Kasumi-1 (cell line): Measurements from ENCODE around the gene OXTR.

ENCODE experiments used
- DNase-seq, 2 experiments: peaks; one replicate each; lab custom pipeline; 2025; lab: John Stamatoyannopoulos, UW

OXTR gene

DNA sequence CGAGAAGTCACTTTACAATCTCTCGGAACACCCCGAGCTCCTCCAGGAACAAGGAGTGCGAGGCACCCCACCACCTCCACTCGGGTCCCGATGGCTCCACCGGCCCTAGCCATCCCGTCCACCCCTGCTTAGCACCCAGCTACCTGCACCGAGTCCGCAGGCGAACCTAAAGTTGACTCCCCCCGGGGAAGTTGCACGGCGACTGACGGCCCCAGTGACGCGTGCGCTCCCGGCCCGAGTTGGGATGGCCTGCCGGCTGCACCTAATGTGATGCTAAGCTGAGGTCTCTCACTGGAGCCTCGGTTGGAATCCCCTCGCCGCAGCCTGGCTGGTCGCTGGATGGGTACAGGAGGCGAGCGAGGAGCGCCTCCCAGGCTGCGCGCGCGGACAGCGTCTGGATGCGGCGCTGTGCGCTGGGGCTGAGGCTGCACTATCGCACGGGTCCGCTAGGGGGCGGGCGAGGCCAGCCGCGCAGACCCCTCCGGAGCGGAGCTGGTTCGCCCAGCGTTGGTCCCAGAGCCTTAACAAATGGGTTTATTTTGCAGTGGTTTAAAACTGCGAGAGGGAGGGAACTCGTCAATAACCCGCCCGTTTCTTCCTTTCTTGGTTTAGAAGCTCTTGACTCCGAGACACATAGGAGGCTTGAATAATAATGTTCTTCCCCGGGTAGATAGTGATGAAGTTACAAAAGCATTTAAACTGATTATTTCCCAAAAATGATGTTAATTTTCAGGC lies at the start of gene OXTR:
TSS of gene OXTR (minus strand) at position 526 of the 735 bp plus-strand sequence. CDS start 1,426 bp downstream, outside the sequence.
- peak; percentile 37 to 47 for DNase-seq

DNA sequence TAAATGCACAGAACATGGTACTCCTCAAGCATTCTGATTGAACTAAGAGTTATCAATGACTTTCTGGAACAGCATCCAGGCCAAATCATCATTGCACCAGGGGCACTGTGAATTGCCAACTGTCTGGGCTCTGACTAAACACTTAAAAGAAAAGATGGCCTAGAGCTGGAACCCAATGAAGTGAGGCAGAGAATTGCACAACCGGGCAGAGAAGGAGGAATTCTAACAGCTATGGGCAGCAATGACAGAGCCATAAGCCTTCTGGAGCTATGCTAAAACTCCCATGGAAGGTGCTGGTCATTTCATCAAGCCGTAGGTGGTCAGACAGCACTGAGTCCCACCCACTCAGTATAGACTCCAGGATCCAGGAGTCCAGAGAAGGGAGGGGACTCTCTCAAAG lies 48.1 kb upstream of the OXTR start:
- DNase-seq: no peak

DNA sequence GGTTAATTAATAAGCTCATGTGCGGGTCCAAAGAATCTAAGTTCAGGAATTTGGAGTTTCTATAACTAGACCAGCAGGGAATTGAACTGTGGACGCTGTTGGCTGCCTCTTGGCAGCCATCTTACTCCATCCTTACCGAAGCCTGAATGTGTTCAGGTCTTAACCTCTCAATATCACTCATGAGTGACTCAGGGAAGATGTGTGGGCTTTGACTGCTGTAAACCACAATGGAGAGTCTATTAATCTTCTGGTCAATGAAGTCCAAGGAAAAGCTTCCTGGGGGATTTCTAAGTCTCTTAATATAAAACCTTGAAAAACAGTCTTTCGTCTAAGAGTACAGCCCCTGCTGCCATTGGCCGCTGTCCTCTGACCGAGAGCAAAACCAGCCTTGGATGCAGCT lies 46.7 kb upstream of the OXTR start:
- DNase-seq: no peak

DNA sequence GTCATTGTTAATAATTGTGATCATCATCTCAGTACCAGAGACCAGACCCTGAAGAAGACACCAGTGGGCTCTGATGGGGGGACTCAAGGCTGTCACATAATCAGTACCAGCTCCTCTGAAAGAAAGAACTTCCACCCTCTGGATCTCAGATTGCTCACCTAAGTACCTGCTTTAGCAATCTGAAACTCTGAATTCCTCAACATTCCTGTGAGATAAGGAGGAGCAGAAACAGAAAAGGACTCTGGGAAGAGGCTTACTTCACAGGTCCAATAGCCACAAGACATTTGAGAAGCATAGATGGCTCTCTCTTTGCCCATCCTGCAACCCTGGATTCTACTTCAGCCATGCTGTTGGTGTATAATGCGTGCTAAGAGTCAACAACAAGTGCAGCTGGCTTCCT lies 44.0 kb upstream of the OXTR start:
- no peak for DNase-seq

DNA sequence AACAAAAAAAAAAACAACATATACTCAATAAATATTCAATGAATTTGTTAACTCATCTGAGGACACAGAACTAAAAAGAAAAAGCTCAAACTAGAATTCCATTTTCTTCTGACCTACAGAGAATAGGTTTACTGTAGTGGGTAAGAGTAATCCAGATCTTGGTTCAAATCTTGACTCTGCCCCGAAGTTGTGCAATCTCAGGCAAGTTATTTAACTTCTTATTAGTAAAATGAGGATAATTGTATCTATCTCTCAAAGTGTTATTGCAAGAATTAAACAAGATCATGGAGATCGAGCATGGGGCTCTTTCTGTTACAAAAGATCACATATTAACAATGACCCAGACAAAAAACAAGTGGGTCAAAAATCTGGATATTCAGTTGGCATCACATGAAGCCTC lies 41.1 kb upstream of the OXTR start:
- no peak for DNase-seq

GRCh38 chr3:8805774-8806173 lies 36.4 kb upstream of the OXTR start:
- no peak for DNase-seq

- DNase-seq: no peak
These were observed 32.8 kb upstream of the OXTR start for GRCh38 chr3:8802256-8802655.

DNA sequence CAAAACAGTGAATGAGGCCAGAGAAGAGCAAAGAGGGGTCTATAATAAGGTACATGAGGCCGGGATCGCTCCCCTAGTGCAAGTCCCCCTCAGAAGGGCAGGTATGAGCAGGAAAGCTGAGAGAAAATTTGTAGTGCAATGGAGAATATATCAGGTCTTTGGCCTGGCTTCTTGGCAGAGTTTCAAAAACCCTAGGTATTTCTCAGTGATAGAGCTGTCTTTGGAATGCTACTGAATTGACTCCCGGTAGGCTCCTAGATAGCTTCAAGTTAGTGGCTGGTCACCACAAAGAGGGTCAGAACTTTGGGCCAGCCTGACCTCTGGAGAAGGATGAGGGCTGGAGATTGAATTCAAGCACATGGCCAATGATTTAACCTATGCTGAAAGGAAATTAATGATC lies 30.6 kb upstream of the OXTR start:
- DNase-seq: no peak

DNA sequence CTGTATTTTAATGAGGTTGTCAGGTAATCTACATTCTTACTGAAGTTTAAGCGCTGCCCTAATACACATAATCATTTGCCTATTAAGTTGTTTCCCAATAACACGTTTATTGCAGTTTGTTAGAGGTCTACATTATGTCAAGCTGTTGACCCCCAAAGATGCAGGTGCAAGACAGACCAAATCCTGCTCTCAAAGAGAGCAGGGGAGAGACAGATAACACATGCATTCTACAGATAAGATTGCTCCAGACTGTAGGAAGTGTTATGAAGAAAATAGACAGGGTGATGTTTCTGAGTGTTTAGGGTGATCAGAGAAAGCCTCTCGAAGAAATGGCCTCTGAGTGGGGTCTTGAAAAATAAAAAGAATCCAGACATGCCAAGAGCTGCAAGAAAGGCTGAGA lies 24.8 kb upstream of the OXTR start:
- no peak for DNase-seq

DNA sequence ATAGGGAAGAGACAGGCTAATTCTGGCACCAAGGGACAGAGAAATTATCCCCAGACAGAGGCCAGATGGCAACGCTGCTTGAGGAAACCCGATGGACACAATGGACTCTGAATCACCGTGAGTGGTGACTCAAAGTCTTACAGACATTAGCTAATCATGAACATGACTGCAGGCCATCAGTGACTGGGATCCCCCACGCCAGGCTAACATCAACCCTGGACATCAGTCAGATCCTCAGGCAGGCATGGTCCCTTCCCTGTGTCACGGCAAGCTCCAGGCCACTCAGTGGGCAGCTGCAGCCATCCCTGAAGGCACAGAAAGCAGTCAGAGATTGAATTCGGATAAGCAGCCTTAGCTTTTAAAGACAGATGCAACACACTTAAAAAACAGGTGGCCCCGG lies 23.8 kb upstream of the OXTR start:
- no peak for DNase-seq

- no peak for DNase-seq
These were observed 21.1 kb upstream of the OXTR start for GRCh38 chr3:8790529-8790928.

GRCh38 chr3:8784676-8785435 lies 15.4 kb upstream of the OXTR start:
- DNase-seq: no peak

DNA sequence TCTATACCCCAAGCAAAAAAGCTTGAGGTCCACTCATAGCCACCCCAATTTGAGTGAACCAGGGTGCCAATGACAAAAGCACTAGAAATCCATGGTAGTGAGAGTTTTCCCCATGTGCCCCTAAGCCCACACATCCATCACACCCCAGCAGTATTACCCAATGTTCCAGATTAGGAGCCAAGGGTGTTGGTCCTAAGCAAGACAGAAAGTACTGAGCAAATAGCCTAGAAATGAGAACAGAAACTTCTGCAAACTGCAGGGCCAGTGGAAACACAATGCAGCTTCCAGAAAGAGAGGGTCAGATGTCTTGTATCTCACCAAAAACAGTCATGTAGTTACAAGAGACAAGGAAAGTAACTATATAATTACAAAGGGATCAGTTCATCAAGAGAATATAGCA lies 10.9 kb upstream of the OXTR start:
- no peak for DNase-seq

DNA sequence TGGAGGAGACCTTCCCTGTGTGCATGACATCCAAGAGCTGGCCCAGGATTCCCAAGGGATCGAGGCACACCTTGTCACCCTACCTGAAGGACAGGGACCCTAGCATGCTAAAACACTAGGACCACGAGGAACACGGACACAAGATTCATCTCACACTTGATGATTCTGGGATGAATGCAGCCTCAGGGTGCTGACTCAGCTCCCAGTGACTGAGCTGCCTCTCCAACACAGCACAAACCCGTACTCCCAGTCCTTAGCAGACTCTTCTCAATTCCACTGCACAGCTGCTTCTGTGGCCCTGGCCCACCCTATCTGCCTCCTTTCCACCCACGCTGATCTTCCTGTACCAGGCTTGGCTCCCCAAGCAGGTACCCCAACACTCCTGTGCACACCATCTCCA lies 9.1 kb upstream of the OXTR start:
- DNase-seq: no peak

- no peak for DNase-seq
These were observed 8.5 kb upstream of the OXTR start for GRCh38 chr3:8777978-8778267.

DNA sequence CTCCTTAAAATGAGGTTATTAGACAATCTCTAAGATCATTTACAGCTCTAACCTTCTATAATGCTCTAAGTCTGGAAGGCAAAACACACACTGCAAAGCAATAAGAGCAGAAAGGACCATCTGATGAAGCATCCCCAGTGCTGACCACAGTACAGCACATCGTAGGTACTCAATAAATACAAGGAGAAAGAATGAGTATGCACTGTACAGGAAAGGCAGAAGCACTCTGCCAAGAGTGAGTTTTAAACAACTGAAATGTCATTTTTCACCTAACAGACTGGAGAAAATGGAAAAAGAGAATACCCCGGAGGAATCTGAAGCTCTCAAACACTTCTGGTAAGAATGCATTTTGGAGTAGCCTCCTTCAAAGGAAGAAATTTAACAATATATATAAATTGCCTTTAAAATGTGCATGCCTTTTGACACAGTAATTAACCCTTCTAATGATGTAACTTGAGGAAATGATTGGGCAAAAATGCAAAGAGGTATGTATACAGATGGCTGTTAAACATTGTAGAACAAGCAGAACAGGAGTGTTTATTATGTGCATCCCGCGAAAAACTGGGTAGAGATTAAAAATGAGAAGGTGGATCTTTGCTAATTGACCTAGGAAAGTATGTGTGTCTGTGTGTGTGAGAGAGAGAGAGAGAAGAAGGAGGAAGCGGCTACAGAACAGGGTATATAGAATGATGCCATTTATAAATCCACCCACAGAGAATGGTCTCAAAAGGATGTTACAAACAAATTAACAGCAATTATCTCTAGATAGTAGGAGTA lies 8.0 kb upstream of the OXTR start:
- no peak for DNase-seq

GRCh38 chr3:8776406-8776805 lies 7.0 kb upstream of the OXTR start:
- no peak for DNase-seq

- DNase-seq: no peak
These were observed 6.2 kb upstream of the OXTR start for GRCh38 chr3:8775602-8776001.

DNA sequence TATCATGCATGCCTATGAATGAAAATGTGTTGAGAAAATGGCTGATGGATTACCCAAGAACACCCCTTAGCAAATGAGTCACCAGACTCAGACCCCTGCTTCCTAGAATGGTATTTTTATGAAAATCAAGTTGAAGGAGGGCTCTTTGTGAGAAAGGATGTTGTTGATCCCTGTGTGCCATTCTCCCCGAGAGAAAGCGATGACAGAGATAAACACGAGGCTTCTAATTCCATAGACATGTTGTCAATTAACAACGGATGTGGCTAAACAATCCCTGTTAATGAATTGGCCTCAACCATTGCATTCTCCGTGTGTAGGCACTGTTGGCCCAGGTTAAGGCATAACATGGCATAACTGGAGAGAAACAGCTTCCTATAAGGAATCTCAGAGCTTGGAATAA lies 5.8 kb upstream of the OXTR start:
- DNase-seq: no peak

DNA sequence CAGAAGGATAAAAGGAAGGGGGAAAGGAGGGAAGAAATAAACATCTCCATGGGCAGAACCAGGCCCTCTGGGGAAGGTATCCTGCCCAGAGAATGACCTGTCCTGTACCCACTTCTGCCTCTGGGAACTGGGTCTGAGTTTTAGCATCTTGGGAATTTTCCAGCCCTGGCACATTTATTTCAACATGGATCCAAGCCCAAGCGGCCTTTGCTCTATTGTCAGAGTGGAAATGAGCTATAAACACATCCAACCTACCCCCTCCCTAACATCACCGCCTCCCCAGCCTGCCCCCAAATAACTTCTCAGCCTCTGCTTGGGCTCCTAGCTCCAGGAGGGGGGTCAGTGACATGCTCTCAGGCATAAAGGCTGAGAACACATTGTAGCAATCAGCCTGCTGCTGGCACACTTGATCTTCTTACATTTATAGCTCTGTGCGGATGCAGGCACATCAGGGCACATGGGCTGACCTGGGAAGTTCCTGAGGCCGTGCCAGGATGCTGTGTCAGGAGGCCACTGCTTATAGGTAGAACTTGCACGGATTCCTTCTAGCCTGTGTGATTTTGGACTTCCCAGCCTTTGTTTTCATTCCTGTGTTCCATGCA lies 4.6 kb upstream of the OXTR start:
- DNase-seq: no peak

- DNase-seq: no peak
These were observed 887 bp downstream of the OXTR start for GRCh38 chr3:8768364-8769087.
